Left renal cortex interstitium (tissue), 4 donors: ENCODE results near the gene ABCC9. TPM values are rescaled to one million over a fixed set of nuclear protein-coding genes. Genes with fewer than 3 reads are reported as not detected.

Experiments
- DNase-seq, 4 donors: peaks; one replicate each; pipeline ENCODE4 v3.0.0-alpha.2; 2013; ENCODE audit warnings: low read depth in 4 of 4, low spot score in 2 of 4, missing footprints in 1 of 4
- polyA plus RNA-seq, 4 donors: library from polyadenylated mRNA; unstranded; fragments of 120-200 nt; gene quantifications; one replicate each; pipeline ENCODE4 v1.2.1, GENCODE V29; 2013; ENCODE audit not compliant: insufficient read length in 4 of 4

ABCC9 gene
- 10 to 100 TPM; 22.2 to 26.9 (median 22.8) TPM for polyA plus RNA-seq

DNA sequence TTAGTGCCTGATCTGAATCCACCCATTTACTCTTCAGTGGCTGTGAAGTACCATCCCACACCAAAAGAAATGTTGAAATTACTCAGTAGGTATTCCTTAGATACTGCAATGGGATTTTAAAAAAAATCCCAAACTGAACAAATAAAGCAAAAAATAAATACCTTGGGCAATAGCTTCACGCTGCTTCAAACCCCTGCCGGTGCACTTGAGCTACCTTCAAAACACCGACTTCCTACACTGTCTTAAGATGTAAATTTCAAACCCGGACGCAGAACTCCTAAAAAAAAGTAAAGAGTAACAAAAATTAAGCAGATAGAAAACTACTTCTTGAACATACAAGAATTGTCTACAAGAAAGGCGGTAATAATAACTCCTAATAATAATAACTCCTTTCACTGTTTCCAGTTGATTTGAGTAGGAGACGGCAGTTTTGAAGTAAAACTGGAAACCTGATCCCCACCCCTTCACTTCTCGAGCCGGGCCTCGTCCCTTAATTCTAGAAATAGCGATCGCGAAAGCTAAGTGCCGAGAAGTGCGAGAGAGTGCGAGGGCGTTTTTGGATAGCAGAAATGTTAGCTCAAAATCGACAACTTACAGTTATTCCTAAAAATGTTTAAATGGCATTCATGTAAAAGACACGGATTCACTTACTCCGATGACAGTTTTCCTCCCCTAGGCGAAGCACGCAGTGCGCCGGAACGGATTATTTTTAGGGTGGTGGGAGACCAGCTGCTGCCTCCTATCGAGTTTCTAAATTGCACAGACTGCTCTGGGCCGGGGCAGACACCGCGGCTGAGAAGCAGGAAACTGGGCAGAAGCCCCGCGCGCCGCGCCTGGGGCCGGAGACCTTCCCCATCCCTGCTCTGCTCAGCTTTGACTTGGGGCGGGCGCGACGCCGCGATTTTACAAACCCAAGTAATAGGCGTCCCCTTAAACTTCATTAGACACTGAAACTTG, at the start of gene ABCC9:
TSS of gene ABCC9 (minus strand) at position 878 of the 957 bp plus-strand sequence. CDS start 4,752 bp downstream, outside the sequence.
- peak in 3 of 4 donors; percentile 51 to 68 (median 66) for DNase-seq

DNA sequence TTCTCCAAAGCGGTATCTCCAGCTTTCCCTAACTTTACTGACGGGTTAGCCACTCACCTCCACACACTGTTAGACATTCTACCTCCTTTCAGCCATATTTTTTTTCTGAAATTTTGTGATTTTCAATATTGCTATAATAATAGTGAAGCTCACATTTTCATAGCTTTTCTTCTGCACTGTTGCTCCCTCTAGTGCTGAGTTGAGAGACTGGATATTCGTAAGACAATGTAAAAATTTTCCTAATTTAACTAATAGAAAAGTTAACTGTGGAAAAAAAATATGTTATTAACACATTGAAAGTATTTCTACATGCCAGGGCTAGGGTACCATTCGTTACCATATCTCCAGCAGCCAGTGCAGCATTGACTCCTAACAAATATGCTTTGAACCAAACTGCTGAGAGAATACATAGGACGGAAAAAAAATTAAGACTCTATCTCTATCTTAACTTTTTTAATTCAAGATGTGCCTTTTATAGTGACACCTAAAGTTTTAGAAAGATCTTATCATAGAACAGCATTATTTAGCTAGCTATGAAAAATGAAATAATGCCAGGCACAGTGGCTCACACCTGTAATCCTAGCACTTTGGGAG, 48.7 kb upstream of the ABCC9 start:
- DNase-seq = peak in 1 of 4 donors; percentile 28

DNA sequence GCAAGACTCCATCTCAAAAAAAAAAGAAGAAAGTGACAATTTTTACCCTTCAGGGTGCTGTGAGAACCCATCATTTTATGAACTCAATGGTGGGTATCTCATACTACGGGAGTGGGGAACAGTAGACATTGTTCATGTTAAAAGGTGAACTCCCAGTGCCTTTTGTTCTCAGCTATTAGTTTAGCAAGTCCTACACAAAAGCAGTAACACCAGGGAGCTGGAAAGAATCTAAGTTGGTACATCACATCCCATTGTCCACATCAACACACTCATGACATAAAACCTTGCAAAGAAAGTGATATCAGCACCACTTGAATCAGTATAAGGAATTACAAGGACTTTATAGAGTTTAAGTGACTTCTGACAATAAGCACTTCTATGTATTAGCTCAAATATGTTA, 47.4 kb upstream of the ABCC9 start:
- DNase-seq = no peak

DNA sequence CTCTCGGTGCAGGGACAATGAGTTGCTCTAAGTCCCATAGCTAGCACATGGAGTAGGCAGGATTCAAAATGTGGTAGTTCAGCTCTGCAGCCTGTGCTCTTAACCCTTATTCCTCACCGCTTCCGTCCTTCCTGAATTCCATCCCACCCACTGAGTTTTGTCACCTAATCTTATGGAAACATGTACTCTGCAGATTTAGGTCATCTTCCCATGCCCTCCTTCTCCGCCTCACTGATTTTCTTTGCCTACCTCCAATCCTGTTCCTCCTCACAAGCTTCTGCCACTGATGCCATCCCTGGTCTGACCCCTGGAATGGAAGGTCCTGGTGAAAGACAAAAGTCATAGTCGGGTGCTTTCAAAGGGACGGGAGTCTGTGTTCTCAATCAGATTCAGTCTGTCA, 46.5 kb upstream of the ABCC9 start:
- DNase-seq = peak in 1 of 4 donors; percentile 38

GRCh38 chr12:21985155-21985554, 43.9 kb upstream of the ABCC9 start:
- no peak for DNase-seq

DNA sequence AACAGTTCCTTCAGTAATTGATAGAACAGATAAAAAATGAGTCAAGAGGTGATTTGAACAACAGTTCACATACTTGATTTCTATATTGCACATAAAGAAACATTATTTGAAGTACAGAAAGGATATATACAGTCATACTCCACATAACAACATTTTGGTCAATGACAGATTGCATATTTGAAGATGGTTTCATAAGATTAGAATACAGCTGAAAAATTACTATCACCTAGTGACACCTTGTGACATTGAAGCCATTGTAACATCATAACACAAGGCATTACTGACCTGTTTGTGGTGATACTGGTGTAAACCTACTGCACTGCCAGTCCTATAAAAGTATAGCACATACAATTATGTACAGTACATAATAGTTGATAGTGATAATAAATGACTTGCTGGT, 43.1 kb upstream of the ABCC9 start:
- no peak for DNase-seq

GRCh38 chr12:21983095-21983494, 41.9 kb upstream of the ABCC9 start:
- DNase-seq = no peak

- no peak for DNase-seq
Measured at GRCh38 chr12:21980544-21980943, 39.3 kb upstream of the ABCC9 start.

DNA sequence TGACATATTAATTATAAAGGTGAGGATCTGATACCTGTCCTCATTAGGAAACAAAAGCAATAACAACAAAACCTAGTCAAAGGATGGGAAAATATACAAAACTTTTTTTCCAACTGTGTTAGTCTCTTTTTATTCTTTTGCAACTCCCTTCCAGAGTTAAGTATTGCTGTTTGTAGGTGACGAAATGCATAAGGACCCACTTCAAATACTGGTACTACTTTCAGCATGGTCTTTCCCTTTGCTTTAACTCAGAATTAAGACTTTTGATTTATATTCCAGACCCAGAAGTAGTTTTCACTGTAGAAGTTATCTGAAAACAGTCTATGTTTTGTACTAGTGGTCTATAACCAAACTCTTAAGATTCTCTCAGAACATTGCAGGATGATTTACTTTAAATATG, 34.1 kb upstream of the ABCC9 start:
- no peak for DNase-seq

DNA sequence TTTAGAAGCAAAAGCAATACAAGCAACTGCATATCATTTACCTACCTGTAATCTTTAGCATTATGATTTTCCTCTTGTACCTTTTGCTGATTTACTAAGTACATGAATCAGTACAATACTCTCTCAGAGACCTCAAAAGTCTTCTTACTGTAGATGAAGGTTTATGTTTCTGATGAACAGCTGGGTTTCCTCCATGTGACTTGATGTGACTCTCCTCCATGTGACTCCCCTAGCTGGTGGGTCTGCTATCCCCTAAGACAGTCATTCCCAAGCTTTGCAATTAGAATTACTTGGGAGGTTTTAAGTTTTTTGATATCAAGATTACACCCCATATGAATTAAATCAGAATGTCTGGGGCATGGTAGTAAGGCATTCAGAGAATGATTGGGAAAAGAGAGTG, 32.0 kb upstream of the ABCC9 start:
- DNase-seq = peak in 1 of 4 donors; percentile 24

- DNase-seq = no peak
Measured at GRCh38 chr12:21972055-21972454, 30.8 kb upstream of the ABCC9 start.

DNA sequence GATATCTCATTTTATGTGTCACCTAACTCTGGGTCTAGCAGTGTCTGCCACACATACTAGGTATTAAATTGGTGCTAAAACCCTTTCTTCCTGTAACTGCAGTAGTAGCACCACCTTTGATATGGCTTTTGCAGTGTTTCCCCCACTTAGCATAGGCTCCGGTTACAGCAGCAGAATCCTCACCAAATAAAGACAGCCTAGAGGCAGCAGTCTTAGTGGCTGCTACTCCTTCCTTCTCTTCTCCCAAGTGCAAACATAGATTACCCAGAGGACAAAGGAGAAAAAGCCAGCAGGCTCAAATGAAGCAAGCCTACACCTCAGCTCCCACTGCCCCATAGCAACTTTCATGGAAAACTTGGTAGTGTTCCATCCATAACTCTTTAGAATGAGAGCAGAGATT, 30.1 kb upstream of the ABCC9 start:
- no peak for DNase-seq

GRCh38 chr12:21962821-21963220, 21.6 kb upstream of the ABCC9 start:
- DNase-seq = no peak

GRCh38 chr12:21962236-21962635, 21.0 kb upstream of the ABCC9 start:
- no peak for DNase-seq

- no peak for DNase-seq
Measured at GRCh38 chr12:21950649-21951048, 9.4 kb upstream of the ABCC9 start.

GRCh38 chr12:21949036-21949435, 7.8 kb upstream of the ABCC9 start:
- DNase-seq = no peak

DNA sequence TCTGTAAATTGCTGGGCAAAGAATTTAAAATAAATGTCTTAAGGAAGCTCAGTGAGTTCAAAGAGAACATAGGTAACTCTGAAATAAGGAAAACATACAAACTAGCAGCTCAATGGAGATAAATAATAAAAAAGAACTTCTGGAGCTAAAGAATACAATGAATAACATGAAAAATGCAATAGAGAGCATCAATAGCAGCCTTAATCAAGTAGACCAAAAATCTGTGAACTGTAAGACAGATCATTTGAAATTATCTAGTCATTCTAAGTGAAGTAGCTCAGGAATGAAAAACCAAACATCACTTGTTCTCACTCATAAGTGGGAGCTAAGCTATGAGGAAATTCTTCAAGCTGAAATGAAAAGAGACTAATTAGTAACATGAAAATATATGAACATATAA, 5.8 kb upstream of the ABCC9 start:
- DNase-seq = no peak

GRCh38 chr12:21945002-21945401, 3.8 kb upstream of the ABCC9 start:
- DNase-seq = no peak

DNA sequence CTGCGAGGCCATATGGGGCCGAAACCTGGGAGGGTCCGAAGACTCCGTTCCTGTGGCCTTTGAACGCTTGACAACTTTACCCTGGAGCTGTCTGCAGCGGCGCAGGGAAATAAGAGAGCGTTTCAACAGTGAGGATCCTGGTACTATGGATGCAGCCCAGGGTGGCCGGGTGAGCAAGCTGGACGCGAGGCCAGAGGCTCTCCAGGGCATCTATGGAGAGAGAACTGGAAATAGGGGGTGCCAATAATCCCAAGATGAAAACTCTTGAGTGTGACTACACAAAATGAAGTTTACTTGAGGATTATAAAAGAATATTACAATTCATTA, 1.1 kb upstream of the ABCC9 start:
- DNase-seq = peak in 1 of 4 donors; percentile 17

- peak; percentile 57 to 82 (median 63) for DNase-seq
Measured at GRCh38 chr12:21941506-21942376, 515 bp upstream of the ABCC9 start.

DNA sequence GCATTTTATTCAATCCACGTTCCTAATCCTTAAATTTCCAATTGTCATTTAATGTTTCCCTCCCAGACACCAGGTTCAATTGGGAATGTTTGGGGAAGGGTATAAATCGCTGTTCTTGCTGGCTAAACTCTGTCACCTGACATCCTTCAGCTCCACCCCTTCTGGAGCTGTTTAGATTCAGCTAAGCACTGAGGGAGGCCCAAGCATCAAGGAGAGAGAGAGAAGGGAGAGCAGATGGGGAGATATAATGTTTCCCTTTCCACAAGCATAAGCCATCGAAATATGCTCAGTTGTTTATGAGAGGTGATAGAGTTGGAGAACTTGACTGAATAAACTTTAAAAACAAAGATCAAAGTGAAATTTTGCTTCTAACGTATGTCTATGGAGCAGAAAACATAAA, 1.8 kb downstream of the ABCC9 start:
- DNase-seq = peak in 2 of 4 donors; percentile 16 to 21
